GM18505 (cell line): ENCODE data around the gene HS6ST1.

Experiments
- ATAC-seq: cut with Tn5 transposase; IDR thresholded peaks from one replicate; pipeline ENCODE4 v1.9.1; 2021; ENCODE audit not compliant: unreplicated experiment
- POLR2A ChIP-seq: IDR thresholded peaks from 4 replicates; pipeline ENCODE4 v1.6.1; 2011; ENCODE audit warnings: borderline replicate concordance; ENCODE audit not compliant: insufficient read depth, insufficient read length; ENCODE audit errors: extremely low read depth

HS6ST1 gene

GRCh38 chr2:128306081-128306930 is 12.4 kb downstream of the HS6ST1 start:
- no peak for ATAC-seq
- no peak for TF ChIP-seq POLR2A

DNA sequence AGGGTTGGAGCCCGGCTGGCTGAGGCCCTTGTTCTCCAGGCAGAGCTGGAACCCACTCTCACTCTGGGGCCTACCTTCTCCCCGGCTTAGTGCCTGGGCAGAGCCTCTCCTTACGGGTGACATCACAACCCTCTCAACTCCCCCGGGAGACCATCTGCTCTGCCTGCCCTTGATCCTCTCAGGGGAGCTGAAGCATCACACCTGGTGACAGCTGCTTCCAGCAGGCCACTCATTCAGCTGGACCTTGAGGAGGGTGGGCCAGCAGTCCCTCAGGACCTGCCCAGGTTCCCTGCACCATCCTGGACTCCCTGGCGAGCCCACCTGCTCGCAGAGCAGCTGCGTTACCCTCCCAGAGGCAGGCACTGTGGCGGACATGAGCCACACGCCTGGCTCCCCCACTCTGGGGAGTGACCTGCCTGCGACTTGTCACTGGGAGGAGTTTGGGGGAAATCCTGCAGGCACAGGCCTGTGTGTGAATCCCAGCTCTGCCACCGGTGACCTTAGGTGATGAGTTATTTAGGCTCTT is 13.1 kb downstream of the HS6ST1 start:
- peak; percentile 58 for ATAC-seq

DNA sequence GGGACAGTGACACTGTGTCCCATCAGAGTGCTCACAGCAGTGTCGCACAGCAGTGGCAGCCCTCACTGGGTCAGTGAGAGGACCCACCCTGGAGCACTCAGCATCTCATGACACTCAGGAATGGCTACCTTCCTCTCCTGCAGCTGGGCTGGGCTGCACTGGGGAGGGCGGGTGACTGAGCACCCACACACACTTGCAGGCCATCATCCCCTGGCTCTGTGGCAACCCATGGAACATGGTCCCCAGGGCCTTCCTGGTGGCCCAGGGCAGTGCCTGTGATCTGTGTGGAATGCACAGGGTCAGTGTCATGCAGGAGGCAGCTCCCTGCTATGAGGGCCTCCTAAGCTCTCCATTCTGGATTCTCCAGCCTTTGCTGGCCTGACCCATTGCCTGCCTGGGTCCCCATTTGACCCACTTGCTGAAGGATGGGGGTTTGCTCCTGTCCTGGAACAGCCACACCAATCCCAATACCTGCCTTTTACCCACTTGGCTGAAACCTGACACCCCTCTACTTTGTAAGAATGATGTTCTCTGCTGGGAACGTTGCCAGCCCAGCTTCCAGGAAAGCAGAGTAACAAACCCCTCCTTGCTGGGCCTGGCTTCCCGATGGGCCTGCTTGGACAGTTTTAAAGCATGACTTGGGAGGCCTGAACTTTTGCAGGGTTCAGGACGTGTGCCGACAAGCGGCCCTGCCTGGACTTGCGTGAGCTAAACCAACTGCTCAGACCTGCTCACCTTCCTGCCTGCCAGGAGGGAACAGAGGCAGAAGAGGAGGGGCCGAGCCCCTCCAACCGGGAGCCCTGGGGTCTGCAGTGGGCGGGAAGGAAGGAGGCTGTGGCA is 13.7 kb downstream of the HS6ST1 start:
- TF ChIP-seq POLR2A = no peak
- ATAC-seq = no peak

More for the DNA sequence above, 13.1 kb downstream of the HS6ST1 start:
- TF ChIP-seq POLR2A = no peak

DNA sequence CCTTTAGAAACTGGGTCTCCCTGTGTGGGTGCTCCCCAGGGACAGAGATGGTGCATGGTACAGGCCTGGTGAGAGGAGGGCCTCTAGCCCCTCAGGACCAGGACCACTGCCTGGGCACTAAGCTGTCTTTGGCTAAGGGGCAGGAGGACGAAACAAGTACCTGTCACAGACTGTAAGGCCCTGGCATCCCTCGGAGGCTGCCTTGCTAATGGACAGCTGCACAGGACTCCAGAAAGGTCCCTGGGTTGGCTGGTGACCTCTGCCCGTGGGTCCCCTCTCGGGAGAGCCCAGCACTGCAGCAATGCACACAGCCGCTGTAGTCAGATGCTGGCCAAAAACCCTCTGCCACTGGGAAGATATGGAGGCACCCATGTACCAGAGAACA is 14.3 kb downstream of the HS6ST1 start:
- no peak for TF ChIP-seq POLR2A
- ATAC-seq = no peak

GRCh38 chr2:128303911-128304310 is 14.8 kb downstream of the HS6ST1 start:
- ATAC-seq = no peak
- no peak for TF ChIP-seq POLR2A

- ATAC-seq = no peak
Measured at GRCh38 chr2:128303095-128303791, 15.4 kb downstream of the HS6ST1 start.

DNA sequence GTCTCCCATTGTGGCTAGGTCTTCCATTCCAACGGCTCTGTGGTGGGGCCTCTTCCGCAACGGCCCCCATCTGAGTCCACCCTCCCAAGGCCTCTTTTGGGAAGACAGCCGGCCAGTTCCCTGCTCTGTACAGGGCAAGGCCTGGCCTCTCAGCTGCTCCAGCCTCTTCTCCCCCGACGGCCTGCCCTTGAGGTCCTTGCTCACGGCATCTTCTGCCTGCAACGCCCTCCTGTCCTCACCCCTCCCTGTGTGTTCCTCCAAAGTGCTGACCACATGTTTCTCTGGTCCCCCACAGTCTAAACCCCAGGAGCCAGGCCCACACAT is 16.0 kb downstream of the HS6ST1 start:
- ATAC-seq = no peak
- TF ChIP-seq POLR2A = no peak

More at GRCh38 chr2:128303095-128303791, 15.4 kb downstream of the HS6ST1 start:
- no peak for TF ChIP-seq POLR2A

DNA sequence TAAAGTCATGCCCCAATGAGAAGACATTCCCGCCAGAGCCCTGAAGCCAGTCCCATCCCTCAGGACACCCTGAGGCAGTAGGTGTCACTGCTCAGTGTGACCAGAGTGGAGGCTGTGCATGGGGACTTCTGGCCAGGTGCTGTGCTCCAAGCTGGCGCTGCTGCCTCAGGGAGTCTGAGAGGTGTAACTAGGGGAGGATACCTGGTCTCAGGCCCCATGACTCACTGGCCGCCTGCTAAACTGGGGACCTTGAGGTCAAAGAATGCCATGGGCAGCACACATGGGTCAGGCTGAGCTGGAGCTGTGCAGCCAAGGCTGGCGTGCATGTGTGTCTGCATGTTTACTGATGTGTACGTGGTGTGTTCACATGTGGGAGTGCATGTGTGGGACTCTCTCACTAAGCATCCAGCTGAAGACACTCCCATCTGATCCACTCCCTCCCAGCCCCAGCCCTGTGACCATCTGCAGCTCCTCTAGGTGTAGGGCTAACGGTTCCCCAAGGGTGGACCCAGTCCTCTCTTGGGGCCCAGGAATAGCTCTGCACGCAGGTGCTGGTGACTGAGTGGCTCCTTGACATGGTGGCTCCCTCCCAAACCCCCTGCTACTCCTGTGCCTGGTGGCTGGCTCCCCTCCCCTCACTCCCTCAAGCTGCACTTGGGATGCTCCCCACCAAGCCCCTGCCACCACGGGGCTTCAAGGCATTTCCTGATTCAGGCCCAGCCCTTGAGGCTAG is 16.5 kb downstream of the HS6ST1 start:
- ATAC-seq = no peak
- no peak for TF ChIP-seq POLR2A

DNA sequence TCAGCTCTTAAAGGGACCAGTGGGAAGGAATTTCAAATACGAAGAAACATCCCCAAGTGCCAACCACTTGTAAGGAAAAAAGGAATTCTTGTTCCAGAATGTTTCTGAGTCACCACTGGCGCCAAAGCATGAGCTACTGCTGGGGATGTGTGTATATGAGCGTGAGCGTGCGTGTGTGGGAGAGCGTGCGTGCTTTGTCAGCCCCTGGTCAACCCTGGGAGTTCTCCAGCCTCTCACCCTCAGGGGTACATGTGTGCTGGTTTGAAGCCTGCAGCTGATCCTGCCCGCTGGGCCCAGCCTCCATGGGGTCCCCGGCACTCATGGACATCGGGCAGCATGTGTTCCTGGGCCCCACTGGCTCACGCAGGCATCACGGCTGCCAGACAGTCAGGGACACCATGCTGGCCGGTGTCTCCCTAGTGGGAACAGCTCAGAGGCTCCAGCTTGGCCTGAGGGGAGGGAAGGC is 17.1 kb downstream of the HS6ST1 start:
- no peak for ATAC-seq
- no peak for TF ChIP-seq POLR2A

- no peak for ATAC-seq
- no peak for TF ChIP-seq POLR2A
Measured at GRCh38 chr2:128301021-128301420, 17.6 kb downstream of the HS6ST1 start.

DNA sequence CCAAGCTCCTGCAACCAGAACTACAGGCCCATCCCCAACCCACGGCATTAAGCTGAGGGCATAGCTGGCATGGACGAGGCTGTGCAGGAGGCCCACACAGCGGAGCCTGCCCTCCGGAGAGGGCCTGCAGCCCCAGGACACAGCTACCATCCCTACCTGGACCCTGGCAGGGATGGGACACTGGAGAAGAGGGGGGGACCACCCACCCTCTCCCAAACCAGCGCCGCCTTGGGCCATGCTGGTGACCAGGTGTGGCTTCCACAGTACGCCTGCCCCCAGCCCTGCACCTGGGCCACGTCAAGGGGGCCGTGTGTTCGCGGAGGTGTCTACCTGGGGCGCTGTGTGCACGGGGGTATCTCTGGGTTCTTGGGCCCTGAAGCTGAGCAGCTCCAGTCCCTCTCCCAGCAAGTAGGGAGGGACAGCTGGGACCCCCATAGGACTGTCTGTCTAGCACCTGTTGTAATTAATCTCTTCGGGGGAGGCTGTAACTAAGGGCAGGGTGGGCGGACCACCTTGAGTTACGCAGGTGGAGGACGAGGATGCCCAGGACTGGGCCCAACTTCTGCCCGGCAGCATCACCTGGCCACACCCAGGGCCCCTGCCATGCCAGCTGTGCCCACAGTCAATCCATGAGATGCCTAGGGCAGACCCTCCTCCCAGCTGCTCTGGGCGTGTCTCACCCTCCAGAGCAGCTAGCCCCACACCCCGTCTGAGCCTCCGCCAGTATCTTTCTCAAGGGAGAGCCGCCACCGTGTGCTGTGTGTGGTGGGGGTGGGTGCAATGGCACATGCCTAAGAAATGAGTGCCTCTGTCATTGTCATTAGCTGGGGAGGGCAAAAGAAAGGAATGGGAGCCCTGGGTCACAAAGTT is 18.3 kb downstream of the HS6ST1 start:
- no peak for ATAC-seq
- TF ChIP-seq POLR2A = no peak

- ATAC-seq = no peak
- TF ChIP-seq POLR2A = no peak
Measured at GRCh38 chr2:128299628-128300027, 19.0 kb downstream of the HS6ST1 start.
